A549 (cell line): ENCODE data around the gene STEAP1B. TPM values are rescaled to one million over a fixed set of nuclear protein-coding genes. Genes with fewer than 3 reads are reported as not detected.
"Not testable (repeated sequence)": the region's sequence is repeated elsewhere in the genome, so short reads cannot be mapped to it uniquely, and the experiment has no call there.

ENCODE experiments used
- ATAC-seq, 2 experiments: fragments of 200-7000 bp in 1 of 2; fragments of >200 bp in 1 of 2; cut with Nextera tagmentation in 1 of 2; cut with Tn5 transposase in 1 of 2; 3 replicates each; pipeline versions ENCODE4 v1.8.0 to v1.9.1; 2018 to 2020; ENCODE audit warnings: mild to moderate bottlenecking in 1 of 2, moderate library complexity in 1 of 2
- CTCF ChIA-PET: fragments of 300-600 bp; sonication (Branson Sonifier 250); formaldehyde crosslinking; extraction: SDS; loops from one replicate; lab custom pipeline; 2021; ENCODE audit warnings: antibody characterized with exemption, inconsistent platforms; lab: Yijun Ruan, JAX
- POLR2A ChIA-PET: fragments of 350-600 bp; formaldehyde crosslinking; extraction: SDS; loops from one replicate; lab custom pipeline; 2021; ENCODE audit warnings: antibody characterized with exemption, inconsistent platforms; lab: Yijun Ruan, JAX
- DNase-seq, 2 experiments: peaks; one replicate each; pipeline versions ENCODE4 v3.0.0 to v3.0.0-alpha.2; 2011 to 2016; ENCODE audit warnings: low read depth in 1 of 2, low spot score in 1 of 2
- FAIRE-seq: peaks from 2 replicates; lab custom pipeline; 2011; peaks lifted over from hg19 to GRCh38; lab: Jason Lieb, UNC
- H3K27ac ChIP-seq, 2 experiments: fragments of >200 bp; sonication (Bioruptor Twin); formaldehyde crosslinking; 3 replicates each; pipeline ENCODE4 v1.5.1; 2016 to 2017
- H3K4me1 ChIP-seq: fragments of >200 bp; sonication (Bioruptor Twin); formaldehyde crosslinking; 3 replicates; pipeline ENCODE4 v1.6.1; 2016
- H3K4me2 ChIP-seq: fragments of >200 bp; sonication (Bioruptor Twin); formaldehyde crosslinking; 3 replicates; pipeline ENCODE4 v1.6.1; 2016
- H3K4me3 ChIP-seq: fragments of >200 bp; sonication (Bioruptor Twin); formaldehyde crosslinking; 3 replicates; pipeline ENCODE4 v1.5.1; 2016
- H3K9me3 ChIP-seq: fragments of >200 bp; sonication (Bioruptor Twin); formaldehyde crosslinking; 3 replicates; pipeline ENCODE4 v1.6.1; 2016
- CEBPB ChIP-seq, 2 experiments: fragments of >200 bp in 1 of 2; sonication (Bioruptor Twin) in 1 of 2; formaldehyde crosslinking in 1 of 2; IDR thresholded peaks; 2 replicates each; pipeline ENCODE4 v1.6.1; 2012 to 2016
- CTCF ChIP-seq: fragments of >200 bp; sonication (Bioruptor Twin); formaldehyde crosslinking; IDR thresholded peaks from 3 replicates; pipeline ENCODE4 v1.5.1; 2016
- RAD21 ChIP-seq, 2 experiments: fragments of >200 bp in 1 of 2; sonication (Bioruptor Twin) in 1 of 2; formaldehyde crosslinking in 1 of 2; IDR thresholded peaks in 1 of 2; conservative IDR thresholded peaks in 1 of 2; 2 replicates in 1 of 2; 3 replicates in 1 of 2; pipeline ENCODE4 v1.6.1; 2012 to 2018; ENCODE audit warnings: inconsistent platforms in 1 of 2
- SMC3 ChIP-seq: fragments of >200 bp; sonication (Bioruptor Twin); formaldehyde crosslinking; IDR thresholded peaks from 3 replicates; pipeline ENCODE4 v1.6.1; 2018; ENCODE audit warnings: inconsistent platforms
- WGBS: methylation state at CpG from one replicate; pipeline ENCODE4 v1.1.6; 2017; ENCODE audit errors: missing lambda C conversion rate; 5-methylcytosine and 5-hydroxymethylcytosine counted together
- polyA plus RNA-seq, 4 experiments: library from polyadenylated mRNA; depleted of rRNA in 3 of 4; stranded (reverse); fragments of >200 nt; fragmentation: RNase III in 1 of 4; extraction: RNeasy Plus Mini Kit Qiagen cat#74134 plus additional on column Dnase treatment in 1 of 4; gene quantifications; 2 replicates in 3 of 4; 3 replicates in 1 of 4; pipeline ENCODE4 v1.2.3, GENCODE V29; 2011 to 2017

Gene STEAP1B
- polyA plus RNA-seq, 2 of the 4 experiments (the other 2 are of a cell fraction): 0.08 to 0.22 TPM

- POLR2A ChIA-PET, H3K9me3 ChIP-seq, H3K27ac ChIP-seq, FAIRE-seq, H3K4me3 ChIP-seq, H3K4me1 ChIP-seq: not testable (repeated sequence)
- peak; percentile 62 to 63; a peak in 4 of 5 replicates for TF ChIP-seq RAD21 (conservative IDR thresholded peaks at IDR 0.05 in 1 of 2, IDR thresholded peaks at IDR 0.05 in 1 of 2)
- peak; percentile 34 to 55; a peak in 1 of 4 replicates for TF ChIP-seq CEBPB (IDR thresholded peaks at IDR 0.05)
- peak; percentile 52 for TF ChIP-seq CTCF
- peak; percentile 47; the same call in 2 of the 3 replicates for TF ChIP-seq SMC3
- ATAC-seq (peak; percentile 78 to 87), DNase-seq (peak in 1 of 2 experiments; percentile 15)
- peak overlapping the region; percentile 62 for H3K4me2 ChIP-seq
- 4% methylated on average over 16 of the region's 16 CpGs for WGBS
- CTCF ChIA-PET: interaction anchor here (0.7 to 1.0 kb wide), 6 partner anchors 18 to 1042 kb away, joined by 3 to 4 read pairs (median 3); no protein-coding TSS in a partner anchor
These were observed 23.7 kb upstream of the STEAP1B start for GRCh38 chr7:22523478-22524352.

- POLR2A ChIA-PET, FAIRE-seq, DNase-seq, H3K4me2 ChIP-seq, H3K27ac ChIP-seq, H3K4me1 ChIP-seq, ATAC-seq, H3K9me3 ChIP-seq, H3K4me3 ChIP-seq: not testable (repeated sequence)
- WGBS: 79% methylated on average over 1 of the region's 1 CpG
- CTCF ChIA-PET: interaction anchor here (0.7 kb wide), 1 partner anchor 777 kb away, joined by 3 read pairs; no protein-coding TSS in a partner anchor
These were observed 19.6 kb upstream of the STEAP1B start for GRCh38 chr7:22519560-22519959.

GRCh38 chr7:22516950-22517349 lies 17.0 kb upstream of the STEAP1B start:
- DNase-seq, H3K4me2 ChIP-seq, H3K4me3 ChIP-seq, FAIRE-seq, H3K9me3 ChIP-seq, H3K4me1 ChIP-seq, H3K27ac ChIP-seq, POLR2A ChIA-PET, ATAC-seq: not testable (repeated sequence)
- WGBS: 38% methylated on average over 3 of the region's 4 CpGs
- CTCF ChIA-PET: interaction anchor here (1.2 kb wide), 1 partner anchor 538 kb away, joined by 3 read pairs; no protein-coding TSS in a partner anchor

- CTCF ChIA-PET: not testable (repeated sequence)
These were observed 15.0 kb upstream of the STEAP1B start for GRCh38 chr7:22514963-22515362.

GRCh38 chr7:22507320-22507719 lies 7.3 kb upstream of the STEAP1B start:
- H3K4me1 ChIP-seq, DNase-seq, FAIRE-seq, H3K9me3 ChIP-seq, POLR2A ChIA-PET, H3K4me3 ChIP-seq, H3K27ac ChIP-seq, H3K4me2 ChIP-seq: not testable (repeated sequence)
- ATAC-seq: 0 out of 6 replicates have a peak, but pooled peaks of 1 of the 2 experiments have one; percentile 17
- WGBS: 46% methylated on average over 3 of the region's 3 CpGs
- CTCF ChIA-PET: interaction anchor here (2.7 kb wide), 1 partner anchor 397 kb away, joined by 8 read pairs; no protein-coding TSS in a partner anchor

More at GRCh38 chr7:22514963-22515362, 15.0 kb upstream of the STEAP1B start:
- ATAC-seq, DNase-seq, H3K4me2 ChIP-seq, H3K27ac ChIP-seq, H3K4me3 ChIP-seq, H3K4me1 ChIP-seq, POLR2A ChIA-PET, FAIRE-seq, H3K9me3 ChIP-seq: not testable (repeated sequence)
- WGBS: 75% methylated on average over 1 of the region's 1 CpG

- CTCF ChIA-PET: interaction anchor here (2.7 kb wide), 1 partner anchor 396 kb away, joined by 8 read pairs; no protein-coding TSS in a partner anchor
- DNase-seq, H3K4me3 ChIP-seq, H3K27ac ChIP-seq, POLR2A ChIA-PET, H3K4me1 ChIP-seq, H3K4me2 ChIP-seq, H3K9me3 ChIP-seq, FAIRE-seq: not testable (repeated sequence)
- WGBS: 43% methylated on average over 9 of the region's 9 CpGs
- ATAC-seq: peak in 1 of 2 experiments; percentile 26; a peak in 1 of 6 replicates
These were observed 6.5 kb upstream of the STEAP1B start for GRCh38 chr7:22506316-22507020.
